ENCODE measurements around the gene THBD.

The THBD gene

DNA sequence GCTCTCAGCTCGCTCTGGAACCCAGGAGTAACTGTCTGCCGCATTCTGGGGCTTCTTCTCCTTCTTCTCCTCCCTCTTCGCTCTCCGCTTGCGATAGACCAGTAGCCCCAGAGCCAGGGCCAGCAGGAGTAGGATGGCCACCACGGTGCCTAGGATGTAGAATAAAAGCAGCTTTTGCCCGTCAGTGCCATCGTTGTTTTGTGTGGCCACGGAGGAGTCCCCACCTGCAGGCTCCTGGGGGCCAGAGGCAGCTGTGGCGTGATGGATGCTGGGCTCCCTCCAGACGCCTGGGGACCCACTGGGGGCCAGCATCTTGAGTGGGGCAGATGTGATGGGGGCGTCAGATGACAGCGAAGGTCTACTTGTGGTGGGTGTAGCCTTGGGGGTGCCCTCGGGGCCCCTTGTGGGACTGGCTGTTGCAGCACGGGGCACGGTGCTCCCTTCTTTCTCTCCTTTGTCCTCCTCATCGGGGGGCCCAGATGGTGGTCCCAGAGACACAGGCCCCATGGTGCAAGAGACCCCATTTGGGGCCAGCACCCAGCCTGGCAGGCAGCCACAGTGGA, 34.9 kb upstream of the THBD start:
- no peak for DNase-seq

DNA sequence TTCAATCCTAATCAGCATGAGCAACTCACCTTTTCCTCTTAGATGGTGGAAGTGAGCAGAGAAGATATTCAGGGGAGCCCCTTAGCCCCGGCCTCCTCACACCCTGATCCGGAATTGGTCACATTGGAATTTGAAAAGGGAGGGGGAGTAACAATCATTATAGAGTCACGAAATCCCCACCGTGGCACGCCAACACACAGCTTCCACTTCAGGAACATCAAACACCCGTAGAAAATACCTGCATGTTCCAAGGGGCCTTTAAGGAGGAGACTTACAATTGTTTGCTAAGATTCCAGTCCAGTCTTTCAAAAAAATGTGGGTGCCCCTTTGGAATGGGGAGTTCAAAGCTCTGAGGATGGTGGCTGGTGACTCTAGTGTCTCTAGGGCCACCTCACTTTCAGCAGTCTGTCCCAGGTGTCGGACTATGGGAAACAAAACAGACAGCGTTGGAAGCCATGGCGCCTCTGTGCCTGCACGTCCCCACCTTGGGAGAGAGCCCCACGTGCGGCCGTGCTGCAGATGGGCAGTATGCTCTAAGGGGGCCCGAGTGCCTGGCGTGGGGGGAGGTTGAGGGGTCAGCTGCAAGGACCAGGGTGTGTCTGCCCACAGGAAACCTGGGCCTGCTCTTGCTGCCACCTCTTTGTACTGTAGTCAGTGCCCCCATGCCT, 34.2 kb upstream of the THBD start:
- no peak for DNase-seq

- DNase-seq, result no peak
Observed at GRCh38 chr20:23082846-23083552, 33.5 kb upstream of the THBD start.

DNA sequence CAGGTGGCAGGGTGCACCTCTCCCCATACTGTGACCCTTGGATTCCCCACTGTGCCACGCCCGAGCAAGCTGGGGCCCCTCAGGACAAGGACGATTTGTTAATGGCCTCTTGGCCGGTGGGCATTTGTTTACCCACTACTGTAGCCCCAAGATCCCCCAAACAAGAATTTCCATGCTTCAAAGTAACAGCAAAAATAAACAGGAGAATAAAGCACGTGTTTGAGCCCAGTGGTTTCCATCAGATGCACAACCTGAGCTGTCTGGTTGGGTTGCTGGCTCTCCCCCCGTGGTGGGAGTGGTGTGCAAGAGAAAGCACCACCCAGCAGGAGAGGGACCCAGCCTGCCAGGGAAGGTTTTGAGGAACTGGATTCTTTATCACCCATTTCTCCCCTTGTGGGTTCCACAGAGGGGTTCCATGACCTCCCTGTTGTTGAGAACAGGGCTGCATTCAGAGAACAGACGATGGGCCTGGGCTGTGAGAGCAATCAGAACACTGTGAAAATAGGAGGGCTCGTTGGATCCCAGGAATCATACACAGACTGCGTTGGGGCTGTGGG, 31.9 kb upstream of the THBD start:
- no peak for DNase-seq

DNA sequence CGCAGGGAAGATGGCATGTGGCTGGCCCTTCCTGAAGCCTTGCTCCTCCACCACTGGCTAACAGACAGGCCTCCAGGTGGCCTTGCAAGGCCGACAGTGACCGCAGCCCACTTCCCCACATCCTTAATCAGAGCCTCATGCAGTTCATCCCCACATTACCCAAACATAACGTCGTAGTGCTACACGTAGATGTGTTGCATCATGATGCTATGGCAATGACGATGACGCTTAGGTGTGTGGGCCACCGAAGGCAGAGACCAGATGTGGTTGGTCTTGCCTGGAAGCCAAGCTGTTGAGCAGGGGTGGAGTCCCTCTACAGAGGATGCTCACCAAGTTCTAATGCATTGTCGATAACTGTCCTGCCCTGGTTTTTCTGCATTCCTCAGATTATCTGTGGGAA, 31.0 kb upstream of the THBD start:
- no peak for DNase-seq

GRCh38 chr20:23079926-23080325, 30.5 kb upstream of the THBD start:
- no peak for DNase-seq

- DNase-seq, result peak; percentile 10
Observed at GRCh38 chr20:23079016-23079351, 29.5 kb upstream of the THBD start.

DNA sequence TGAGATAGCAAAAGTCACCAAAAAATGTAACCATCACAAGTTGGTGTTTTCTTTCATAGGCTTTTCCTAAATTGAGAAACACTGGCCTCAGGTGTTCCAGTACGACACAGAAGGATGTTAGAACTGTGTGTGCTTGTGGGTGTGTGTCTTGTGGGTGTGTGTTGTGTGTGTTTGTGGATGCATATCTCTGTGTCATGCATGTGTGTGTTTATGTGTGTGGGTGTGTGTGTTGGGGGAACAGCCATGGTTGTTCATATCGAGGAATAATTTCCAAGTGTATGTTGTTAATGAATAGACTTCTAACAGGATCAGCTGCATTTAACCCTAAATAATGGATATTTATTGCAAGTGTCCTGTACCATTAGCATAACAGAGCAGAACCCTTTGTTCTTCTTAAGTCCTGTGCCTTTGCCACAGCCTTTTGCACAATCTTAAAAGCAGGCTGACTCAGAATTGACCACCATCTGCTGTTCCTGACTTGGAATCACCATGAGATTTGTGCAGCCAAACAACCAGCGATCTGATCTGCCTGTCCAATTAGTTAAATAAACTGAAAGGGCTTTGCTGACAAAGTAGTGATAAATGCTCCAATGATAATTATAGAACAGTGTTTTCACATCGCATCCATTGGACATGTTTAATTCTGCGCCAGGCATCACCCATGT, 29.0 kb upstream of the THBD start:
- DNase-seq, result no peak

DNA sequence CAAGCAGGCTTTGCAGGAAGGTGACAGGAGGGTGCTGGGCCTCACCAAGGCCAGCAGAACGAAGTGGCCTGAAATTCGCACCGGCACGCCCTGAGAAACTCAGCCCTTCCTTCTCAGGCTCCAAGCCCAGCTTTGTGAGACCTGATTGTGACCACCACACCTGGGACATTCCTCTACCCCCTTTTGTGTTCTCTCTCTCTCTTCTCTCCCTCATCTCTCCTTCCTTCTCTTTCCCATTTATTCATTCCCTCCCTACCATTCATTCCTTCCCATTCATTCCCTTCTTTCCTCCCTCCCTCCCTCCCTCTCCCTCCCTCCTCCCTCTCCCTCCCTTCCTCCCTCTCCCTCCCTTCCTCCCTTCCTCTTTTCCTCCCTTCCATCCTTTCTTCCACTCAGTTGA, 27.8 kb upstream of the THBD start:
- no peak for DNase-seq

- DNase-seq, result no peak
Observed at GRCh38 chr20:23074052-23074451, 24.6 kb upstream of the THBD start.

- DNase-seq, result no peak
Observed at GRCh38 chr20:23072892-23073586, 23.6 kb upstream of the THBD start.

DNA sequence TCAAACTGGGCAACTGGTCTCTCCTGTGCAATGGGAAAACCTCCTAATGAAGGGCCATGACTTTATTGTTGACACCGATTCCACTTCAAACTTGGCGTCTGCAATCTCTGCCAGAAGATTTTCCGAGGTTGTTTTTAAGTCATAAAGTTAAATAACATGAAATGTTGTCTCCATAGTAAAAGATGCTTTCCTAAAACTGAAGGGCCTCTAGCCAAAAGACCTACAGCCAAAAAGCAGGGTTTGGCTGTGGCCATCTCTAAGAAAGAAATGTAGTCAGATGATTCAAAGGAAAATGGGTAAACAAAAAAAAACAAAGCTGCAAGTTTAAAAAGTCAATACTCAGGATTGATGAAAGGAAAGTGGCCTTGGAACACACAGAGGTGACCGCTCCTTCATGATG, 22.5 kb upstream of the THBD start:
- no peak for DNase-seq

DNA sequence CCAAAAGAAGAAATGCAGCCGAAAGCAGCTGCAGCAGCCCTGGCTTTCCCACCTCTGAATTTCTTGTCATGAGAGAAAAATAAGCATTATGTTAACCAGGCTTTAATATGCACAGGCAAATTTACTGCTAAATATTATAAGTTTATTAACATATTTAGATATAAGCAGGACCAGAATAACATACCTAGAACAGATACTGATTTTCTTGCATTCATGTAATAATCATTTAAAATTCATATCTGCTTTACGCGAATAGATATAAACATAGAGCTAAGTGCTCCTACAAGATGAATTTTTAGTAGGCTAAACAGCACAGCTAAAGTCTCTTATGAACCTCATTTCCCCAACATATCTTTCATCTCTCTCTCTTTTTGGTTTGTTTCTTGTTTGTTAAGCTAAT, 21.9 kb upstream of the THBD start:
- DNase-seq, result no peak

- no peak for DNase-seq
Observed at GRCh38 chr20:23069108-23069507, 19.6 kb upstream of the THBD start.

GRCh38 chr20:23068283-23068682, 18.8 kb upstream of the THBD start:
- no peak for DNase-seq

GRCh38 chr20:23066772-23067171, 17.3 kb upstream of the THBD start:
- no peak for DNase-seq

- DNase-seq, result no peak
Observed at GRCh38 chr20:23065266-23066201, 16.1 kb upstream of the THBD start.

DNA sequence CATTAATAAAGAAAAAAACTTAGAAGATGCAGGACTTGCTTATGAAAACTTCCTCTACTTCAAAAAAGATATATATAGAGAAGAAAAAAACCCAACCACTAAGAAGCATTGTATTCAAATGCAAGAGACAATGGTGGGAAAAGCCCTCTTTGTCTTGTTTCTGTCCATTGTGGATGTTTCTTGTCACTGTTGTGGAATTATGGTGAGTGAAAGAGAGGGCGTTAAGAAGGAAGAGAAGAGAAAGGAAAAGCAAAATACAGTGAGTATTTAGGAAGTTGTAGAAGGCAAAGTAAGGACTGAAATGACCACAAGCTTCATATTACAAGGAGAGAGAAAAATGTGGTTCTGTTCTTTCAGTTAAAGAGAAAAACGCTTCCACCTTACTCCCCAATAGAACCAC, 14.1 kb upstream of the THBD start:
- no peak for DNase-seq

DNA sequence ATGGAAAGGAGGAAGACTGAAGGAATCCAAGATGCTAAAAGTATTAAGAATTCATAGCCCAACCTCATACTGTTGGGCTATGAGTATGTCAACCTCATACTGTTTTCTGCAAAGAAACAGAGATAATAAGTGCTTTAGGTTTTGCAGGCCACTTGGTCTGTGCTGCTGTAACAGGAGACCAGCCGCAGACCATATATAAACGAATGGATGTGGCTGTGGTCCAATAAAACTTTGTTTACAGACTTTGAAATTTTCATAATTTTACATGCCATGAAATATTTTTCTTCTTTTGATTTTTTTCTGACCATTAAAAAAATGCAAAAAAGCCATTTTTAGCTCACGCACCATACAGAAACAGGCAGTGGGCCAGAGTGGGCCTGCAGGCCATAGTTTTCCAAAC, 13.7 kb upstream of the THBD start:
- no peak for DNase-seq

- no peak for DNase-seq
Observed at GRCh38 chr20:23062632-23063031, 13.2 kb upstream of the THBD start.

GRCh38 chr20:23061734-23062561, 12.5 kb upstream of the THBD start:
- DNase-seq, result peak; percentile 18
